OCI-LY7 (cell line): ENCODE measurements around the gene PARD3B. TPM values are rescaled to one million over a fixed set of nuclear protein-coding genes. Genes with fewer than 3 reads are reported as not detected.

ENCODE experiments used
- BruUV-seq: library from RNA; stranded (reverse); fragments of 400-500 nt; replicated peaks from 2 replicates; lab custom pipeline; 2021; lab: Mats Ljungman, UMichigan
- CTCF ChIA-PET: fragments of 300-600 bp; sonication (Branson Sonifier 250); formaldehyde crosslinking; loops from one replicate; lab custom pipeline; 2022; ENCODE audit warnings: antibody characterized with exemption; ENCODE audit not compliant: unreplicated experiment; lab: Charles Lee
- POLR2A ChIA-PET: fragments of 300-600 bp; sonication (Branson Sonifier 250); formaldehyde crosslinking; loops from one replicate; lab custom pipeline; 2022; ENCODE audit warnings: antibody characterized with exemption; lab: Charles Lee
- DNase-seq: peaks from one replicate; pipeline ENCODE4 v3.0.0-alpha.2; 2015; ENCODE audit warnings: low spot score
- H2AFZ ChIP-seq: fragments of 200-600 bp; sonication (generic), shearing (Covaris generic); 2 replicates; pipeline ENCODE4 v1.6.1; 2014; ENCODE audit warnings: mild to moderate bottlenecking, antibody characterized with exemption, low read length, moderate library complexity
- H3K27ac ChIP-seq: fragments of 200-600 bp; sonication (generic); 2 replicates; pipeline ENCODE4 v1.5.1; 2014; ENCODE audit warnings: mixed run types, low read depth, mild to moderate bottlenecking, moderate library complexity, low read length, inconsistent platforms; ENCODE audit not compliant: poor library complexity, severe bottlenecking
- H3K36me3 ChIP-seq: fragments of 200-600 bp; sonication (generic); 2 replicates; pipeline ENCODE4 v1.6.1; 2014; ENCODE audit warnings: mild to moderate bottlenecking, antibody characterized with exemption, low read length, moderate library complexity, mixed read lengths; ENCODE audit not compliant: insufficient read depth
- H3K4me1 ChIP-seq: fragments of 200-600 bp; sonication (generic); 2 replicates; pipeline ENCODE4 v1.5.1; 2014; ENCODE audit warnings: mild to moderate bottlenecking, low read length; ENCODE audit not compliant: insufficient read depth, poor library complexity, severe bottlenecking
- H3K4me2 ChIP-seq: fragments of 200-600 bp; sonication (generic); 2 replicates; pipeline ENCODE4 v1.6.1; 2014; ENCODE audit warnings: mild to moderate bottlenecking, low read length
- H3K4me3 ChIP-seq: fragments of 200-600 bp; sonication (generic); 2 replicates; pipeline ENCODE4 v1.5.1; 2014; ENCODE audit warnings: mild to moderate bottlenecking, low read depth, low read length; ENCODE audit not compliant: poor library complexity, severe bottlenecking
- H3K79me2 ChIP-seq: fragments of 200-600 bp; sonication (generic); 2 replicates; pipeline ENCODE4 v1.6.1; 2016; ENCODE audit warnings: low read depth, mild to moderate bottlenecking, low read length, moderate library complexity, mixed read lengths; ENCODE audit not compliant: insufficient read depth
- H3K9me2 ChIP-seq: fragments of 200-600 bp; sonication (generic); 2 replicates; pipeline ENCODE4 v1.6.1; 2016; ENCODE audit warnings: mild to moderate bottlenecking, low read length, mixed read lengths; ENCODE audit not compliant: insufficient read depth
- H3K9me3 ChIP-seq: fragments of 200-600 bp; sonication (generic); 2 replicates; pipeline ENCODE4 v1.6.1; 2014; ENCODE audit warnings: mild to moderate bottlenecking, mixed run types, low read length, mixed read lengths
- H4K20me1 ChIP-seq: fragments of 200-600 bp; sonication (generic); 2 replicates; pipeline ENCODE4 v1.6.1; 2014; ENCODE audit warnings: mild to moderate bottlenecking, antibody characterized with exemption, low read length, moderate library complexity, mixed read lengths; ENCODE audit not compliant: insufficient read depth
- CTCF ChIP-seq: fragments of 200-600 bp; sonication (generic); conservative IDR thresholded peaks from 2 replicates; pipeline ENCODE4 v1.5.1; 2014; ENCODE audit warnings: mild to moderate bottlenecking, antibody characterized with exemption, low read length, moderate library complexity, mixed read lengths
- EZH2phosphoT487 ChIP-seq: fragments of 200-600 bp; sonication (generic); IDR thresholded peaks from 2 replicates; pipeline ENCODE4 v1.6.1; 2018; ENCODE audit warnings: low read depth, borderline replicate concordance, mild to moderate bottlenecking, mixed run types, antibody characterized with exemption, low read length, moderate library complexity, mixed read lengths
- intact Hi-C: fragments of 100-400 bp; cut with micrococcal nuclease; formaldehyde crosslinking; loops from one replicate; pipeline ENCODE4 v1.10.0; 2022; ENCODE audit not compliant: unreplicated experiment
- total RNA-seq, 2 experiments: library from RNA; depleted of rRNA in 1 of 2; stranded (reverse); fragments of >200 nt in 1 of 2; shearing (Covaris generic) in 1 of 2; gene quantifications; 2 replicates each; pipeline ENCODE4 v1.2.3, GENCODE V29; 2014 to 2022

PARD3B gene
- total RNA-seq, 2 experiments from 2014 or later, result not detected

GRCh38 chr2:205555566-205556230 is 1010.4 kb downstream of the PARD3B start:
- BruUV-seq, result no TSS peak

GRCh38 chr2:205556357-205556756 is 1011.1 kb downstream of the PARD3B start:
- TF ChIP-seq CTCF, result no peak
- no peak for TF ChIP-seq EZH2phosphoT487
- Histone ChIP-seq H3K4me1 (no peaks in the 10 kb centered on the region), H3K4me3 (no peak overlapping the region), H3K36me3 (no peaks in the 10 kb centered on the region), H2AFZ (no peak overlapping the region), H4K20me1 (no peaks in the 10 kb centered on the region), H3K79me2 (no peaks in the 10 kb centered on the region), H3K4me2 (no peak overlapping the region), H3K27ac (no peak overlapping the region), H3K9me2 (no peaks in the 10 kb centered on the region), H3K9me3 (no peaks in the 10 kb centered on the region)
- no TSS peak for BruUV-seq
- ChIA-PET CTCF (no interaction called here), POLR2A (no interaction called here)
- no peak for DNase-seq
- intact Hi-C loops, result no loop called here

More at GRCh38 chr2:205555566-205556230, 1010.4 kb downstream of the PARD3B start:
- H3K9me3 ChIP-seq, result no peaks in the 10 kb centered on the region
- H3K4me3 ChIP-seq, result no peak overlapping the region
- CTCF ChIA-PET, result no interaction called here
- no peak overlapping the region for H2AFZ ChIP-seq
- no peaks in the 10 kb centered on the region for H3K4me1 ChIP-seq
- no peak for DNase-seq
- intact Hi-C loops, result no loop called here
- H3K27ac ChIP-seq, result no peak overlapping the region
- no peaks in the 10 kb centered on the region for H3K9me2 ChIP-seq
- H3K79me2 ChIP-seq, result no peaks in the 10 kb centered on the region
- no peak overlapping the region for H3K4me2 ChIP-seq
- no peaks in the 10 kb centered on the region for H4K20me1 ChIP-seq
- no peak for TF ChIP-seq EZH2phosphoT487
- TF ChIP-seq CTCF, result no peak
- POLR2A ChIA-PET, result no interaction called here
- no peaks in the 10 kb centered on the region for H3K36me3 ChIP-seq

- Histone ChIP-seq H4K20me1 (no peaks in the 10 kb centered on the region), H3K4me2 (no peak overlapping the region), H3K9me2 (no peaks in the 10 kb centered on the region), H3K36me3 (no peaks in the 10 kb centered on the region), H3K79me2 (no peaks in the 10 kb centered on the region), H2AFZ (no peak overlapping the region), H3K4me1 (no peaks in the 10 kb centered on the region), H3K4me3 (no peak overlapping the region), H3K27ac (no peak overlapping the region), H3K9me3 (no peaks in the 10 kb centered on the region)
- POLR2A ChIA-PET, result no interaction called here
- no peak for DNase-seq
- CTCF ChIA-PET, result no interaction called here
- no TSS peak for BruUV-seq
- TF ChIP-seq EZH2phosphoT487 (no peak), CTCF (no peak)
- intact Hi-C loops, result no loop called here
Observed at GRCh38 chr2:205556841-205557539, 1011.7 kb downstream of the PARD3B start.
